Lung (tissue), 12 donors: ENCODE measurements around the gene PTPRD. TPM values are rescaled to one million over a fixed set of nuclear protein-coding genes. Genes with fewer than 3 reads are reported as not detected.

Source experiments
- ATAC-seq: fragments of 200-7000 bp; cut with Tn5 transposase; one replicate; pipeline ENCODE4 v1.9.1; 2020; ENCODE audit warnings: moderate number of reproducible peaks; ENCODE audit not compliant: insufficient read depth, low FRiP score
- DNase-seq, 3 donors: peaks; one replicate each; pipeline ENCODE4 v3.0.0-alpha.2; 2013 to 2017
- H3K27ac ChIP-seq, 2 donors: one replicate each; pipeline ENCODE4 v1.5.1; 2013; ENCODE audit warnings: mild to moderate bottlenecking in 2 of 2, moderate library complexity in 2 of 2, control low read depth in 1 of 2, inconsistent platforms in 1 of 2, low read depth in 1 of 2, low read length in 1 of 2
- H3K27me3 ChIP-seq, 3 donors: one replicate each; pipeline ENCODE4 v1.5.1; 2013; ENCODE audit warnings: low read length in 2 of 3; ENCODE audit not compliant: control insufficient read depth in 3 of 3, insufficient read depth in 3 of 3
- H3K36me3 ChIP-seq, 4 donors: one replicate each; pipeline ENCODE4 v1.5.1; 2013; ENCODE audit warnings: low read length in 4 of 4, mild to moderate bottlenecking in 1 of 4, moderate library complexity in 1 of 4; ENCODE audit not compliant: control insufficient read depth in 4 of 4, insufficient read depth in 4 of 4
- H3K4me1 ChIP-seq, 5 donors: one replicate each; pipeline ENCODE4 v1.5.1; 2013; ENCODE audit warnings: low read length in 5 of 5, mild to moderate bottlenecking in 2 of 5, moderate library complexity in 1 of 5; ENCODE audit not compliant: control insufficient read depth in 5 of 5, insufficient read depth in 5 of 5
- H3K4me3 ChIP-seq: one replicate; pipeline ENCODE4 v1.5.1; 2013; ENCODE audit warnings: mild to moderate bottlenecking, control low read depth, moderate library complexity
- H3K9ac ChIP-seq, 2 donors: one replicate each; pipeline ENCODE4 v1.5.1; 2013; ENCODE audit warnings: low read length in 2 of 2, control low read depth in 1 of 2; ENCODE audit not compliant: insufficient read depth in 1 of 2
- H3K9me3 ChIP-seq, 4 donors: one replicate each; pipeline ENCODE4 v1.5.1; 2013; ENCODE audit warnings: low read length in 3 of 4, mild to moderate bottlenecking in 1 of 4, moderate library complexity in 1 of 4; ENCODE audit not compliant: control insufficient read depth in 4 of 4, insufficient read depth in 3 of 4
- CTCF ChIP-seq: IDR thresholded peaks from 2 replicates; pipeline ENCODE4 v1.5.1; 2012; ENCODE audit warnings: mild to moderate bottlenecking; ENCODE audit errors: control extremely low read depth, extremely low read depth
- WGBS, 2 donors: extraction: QIAGEN DNeasy Blood & Tissue Kit; methylation state at CpG; one replicate each; pipeline ENCODE4 v1.1.7; 2013; 5-methylcytosine and 5-hydroxymethylcytosine counted together
- polyA plus RNA-seq, 2 donors: library from polyadenylated mRNA; stranded (reverse); fragments of 200-250 nt; gene quantifications; one replicate each; pipeline ENCODE4 v1.2.1, GENCODE V29; 2013
- total RNA-seq, 2 donors: library from RNA; depleted of rRNA in 1 of 2; stranded (reverse); fragments of >200 nt in 1 of 2; gene quantifications; one replicate each; pipeline ENCODE4 v1.2.1, GENCODE V29; 2014 to 2021
- donor health status: control.
- donor health status: control.
- donor health status: Bipolar disorder and iron deficiency.
- donor health status: healthy.
- donor health status: DM: yes; HTN: yes; CAD: no.

The PTPRD gene
- total and polyA plus RNA-seq, 4 donors: 1.9 to 145 (median 13.7) TPM

DNA sequence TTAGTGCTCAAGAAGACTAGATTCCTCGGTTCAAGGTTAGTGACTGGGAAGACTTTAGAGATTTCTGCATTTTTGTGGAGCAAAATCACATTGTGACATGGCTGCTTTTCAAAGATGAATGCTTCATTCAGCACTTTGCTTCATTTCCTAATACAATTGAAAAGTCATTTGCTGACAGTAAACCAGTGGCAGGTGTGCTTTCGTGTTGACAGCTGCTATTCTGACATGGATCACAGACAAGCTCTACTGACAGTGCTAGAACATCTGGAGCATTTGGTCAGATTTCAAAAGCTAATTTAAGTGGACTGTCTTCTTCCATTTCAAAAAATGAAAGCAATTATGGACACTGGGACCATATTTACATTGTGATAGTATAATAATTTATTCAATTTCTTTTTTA, 1060.1 kb downstream of the PTPRD start:
- no peaks in the 10 kb centered on the region for H3K27me3 ChIP-seq
- H3K27ac ChIP-seq: no peak overlapping the region
- no peak for TF ChIP-seq CTCF
- no peaks in the 10 kb centered on the region for H3K4me1 ChIP-seq
- ATAC-seq: no peak
- no peaks in the 10 kb centered on the region for H3K36me3 ChIP-seq
- H3K9ac ChIP-seq: no peak overlapping the region
- 77 to 85% methylated on average over 2 of the region's 2 CpGs for WGBS, 2 donors
- no peaks in the 10 kb centered on the region for H3K9me3 ChIP-seq
- no peak overlapping the region for H3K4me3 ChIP-seq
- no peak for DNase-seq

- H3K27me3 ChIP-seq: no peaks in the 10 kb centered on the region
- DNase-seq (no peak), ATAC-seq (no peak)
- H3K36me3 ChIP-seq: no peaks in the 10 kb centered on the region
- no peak overlapping the region for H3K27ac ChIP-seq
- H3K9ac ChIP-seq: no peak overlapping the region
- no peaks in the 10 kb centered on the region for H3K4me1 ChIP-seq
- no peak overlapping the region for H3K4me3 ChIP-seq
- no peak for TF ChIP-seq CTCF
- no peaks in the 10 kb centered on the region for H3K9me3 ChIP-seq
Observed at GRCh38 chr9:9538766-9539165, 1074.0 kb downstream of the PTPRD start.

DNA sequence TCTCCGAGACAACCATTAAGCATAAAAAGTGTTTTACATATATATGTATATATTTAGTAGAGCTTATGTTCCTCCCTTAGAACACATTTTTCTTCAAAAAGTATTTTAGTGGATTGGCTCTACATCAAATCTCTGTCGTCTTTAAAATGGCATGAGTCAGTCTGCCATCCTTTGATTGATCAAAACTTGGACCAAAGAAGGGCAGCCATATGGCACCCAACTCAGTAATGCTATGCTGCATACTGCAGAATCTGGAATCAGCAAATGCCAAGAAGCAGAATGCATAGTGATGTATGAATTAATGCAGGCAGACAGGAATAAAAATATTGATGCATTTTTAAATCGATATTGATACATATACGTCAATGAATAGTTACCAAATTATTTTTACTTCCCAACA, 1074.4 kb downstream of the PTPRD start:
- no peak for TF ChIP-seq CTCF
- Histone ChIP-seq H3K4me3 (no peak overlapping the region), H3K27ac (no peak overlapping the region), H3K36me3 (no peaks in the 10 kb centered on the region), H3K4me1 (no peaks in the 10 kb centered on the region), H3K9me3 (no peaks in the 10 kb centered on the region), H3K9ac (no peak overlapping the region), H3K27me3 (no peaks in the 10 kb centered on the region)
- WGBS, 2 donors: 88 to 92% methylated on average over 4 of the region's 4 CpGs
- DNase-seq (no peak), ATAC-seq (no peak)

GRCh38 chr9:9536523-9536922, 1076.3 kb downstream of the PTPRD start:
- Histone ChIP-seq H3K27me3 (no peaks in the 10 kb centered on the region), H3K9ac (no peak overlapping the region), H3K4me3 (no peak overlapping the region), H3K36me3 (no peaks in the 10 kb centered on the region), H3K4me1 (no peaks in the 10 kb centered on the region), H3K9me3 (no peaks in the 10 kb centered on the region), H3K27ac (no peak overlapping the region)
- no peak for DNase-seq
- ATAC-seq: no peak
- WGBS, 2 donors: 59 to 72% methylated on average over 9 of the region's 9 CpGs
- TF ChIP-seq CTCF: no peak
